Heart left ventricle (tissue), 13 donors: ENCODE results near the gene ZNF789.

Experiments
- POLR2A ChIP-seq, 2 donors: fragments of 450-650 bp; IDR thresholded peaks; one replicate each; pipeline ENCODE4 v1.6.1; 2017; ENCODE audit warnings: antibody characterized with exemption in 2 of 2, mild to moderate bottlenecking in 2 of 2, moderate library complexity in 2 of 2
- TF ChIP-seq, protein P1 (sequence below), 12 donors: fragments of 200-600 bp; sonication (generic) in 4 of 12; IDR thresholded peaks; one replicate each; pipeline versions ENCODE4 v1.5.0 to v1.8.0; 2018 to 2022; ENCODE audit warnings: antibody characterized with exemption in 12 of 12, mild to moderate bottlenecking in 5 of 12
- donor health status: ischemic (EF 13 %, LVEDD 7.1; RV severe dilation, severe dysfunction).
- donor health status: DM: no; HTN: yes; CAD: no.
- donor health status: DM: no; HTN: no; CAD: no.
- donor health status: ischemic (EF 25% LVEDD 6.9; RV normal size, moderate dysfunction).
- donor health status: ischemic (EF 25% LVEDD 5.7; RV mildly dilated, moderate dysfunction).
- donor health status: ischemic (EF 35%, LVEDD 5.7; RV mildly dilated, moderate dysfunction).
- donor health status: nonischemic (EF 11% LVEDD 7.7; RV severe dilation, severe dysfunction).
- donor health status: DM: yes; HTN: yes; CAD: no.
- donor health status: PGD.
- donor health status: ischemic (EF 29% LVEDD 5.4; RV normal size, mild dysfunction).
- donor health status: nonischemic (EF 23%, LVEDD 6.1; RV moderate dilation, normal function).

DNA sequence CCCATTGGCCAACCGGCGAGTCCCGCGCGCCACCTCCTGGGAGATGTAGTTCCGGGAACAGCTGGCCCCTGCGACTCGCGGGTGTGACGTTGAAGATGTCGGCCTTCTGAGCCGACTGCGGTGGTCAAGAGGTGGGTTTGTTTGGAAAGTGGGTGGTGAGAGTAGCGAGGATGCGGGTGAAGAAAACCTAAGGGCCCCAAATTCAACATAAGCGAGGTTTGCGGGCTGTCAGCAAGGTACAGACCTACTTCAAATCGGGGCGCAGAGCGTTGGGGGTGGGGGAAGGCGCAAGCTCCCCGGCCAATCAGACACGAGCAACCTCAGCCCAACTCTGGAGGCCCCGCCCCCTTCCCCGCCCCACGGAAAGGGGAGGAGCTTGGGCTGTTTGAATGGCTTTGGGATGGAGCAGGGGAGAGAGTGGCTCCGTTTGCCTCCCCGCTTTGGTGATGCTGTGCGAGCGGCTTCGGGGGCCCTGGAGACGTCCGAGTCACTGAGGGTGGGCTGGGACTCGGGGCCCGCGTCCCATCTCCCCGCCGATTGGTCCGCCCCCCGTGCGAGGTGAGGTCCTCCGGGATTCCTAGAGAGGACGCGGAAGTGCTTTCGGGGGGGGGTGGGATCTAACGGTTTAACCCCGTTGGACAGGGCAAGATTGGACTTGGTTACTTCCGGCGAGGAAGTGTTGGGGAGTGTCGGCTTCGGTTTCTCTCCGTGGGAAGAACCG is 32.1 kb downstream of the ZNF789 start, which contains the start of gene ZKSCAN5:
- TF ChIP-seq, protein P1, sequence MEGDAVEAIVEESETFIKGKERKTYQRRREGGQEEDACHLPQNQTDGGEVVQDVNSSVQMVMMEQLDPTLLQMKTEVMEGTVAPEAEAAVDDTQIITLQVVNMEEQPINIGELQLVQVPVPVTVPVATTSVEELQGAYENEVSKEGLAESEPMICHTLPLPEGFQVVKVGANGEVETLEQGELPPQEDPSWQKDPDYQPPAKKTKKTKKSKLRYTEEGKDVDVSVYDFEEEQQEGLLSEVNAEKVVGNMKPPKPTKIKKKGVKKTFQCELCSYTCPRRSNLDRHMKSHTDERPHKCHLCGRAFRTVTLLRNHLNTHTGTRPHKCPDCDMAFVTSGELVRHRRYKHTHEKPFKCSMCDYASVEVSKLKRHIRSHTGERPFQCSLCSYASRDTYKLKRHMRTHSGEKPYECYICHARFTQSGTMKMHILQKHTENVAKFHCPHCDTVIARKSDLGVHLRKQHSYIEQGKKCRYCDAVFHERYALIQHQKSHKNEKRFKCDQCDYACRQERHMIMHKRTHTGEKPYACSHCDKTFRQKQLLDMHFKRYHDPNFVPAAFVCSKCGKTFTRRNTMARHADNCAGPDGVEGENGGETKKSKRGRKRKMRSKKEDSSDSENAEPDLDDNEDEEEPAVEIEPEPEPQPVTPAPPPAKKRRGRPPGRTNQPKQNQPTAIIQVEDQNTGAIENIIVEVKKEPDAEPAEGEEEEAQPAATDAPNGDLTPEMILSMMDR (IDR thresholded peaks at IDR 0.05), result peak in 4 of 12 donors; percentile 7 to 36 (median 16)
- TF ChIP-seq POLR2A (IDR thresholded peaks at IDR 0.05), result peak in 1 of 2 donors; percentile 56
